ENCODE measurements around the gene ACOT12.

Gene ACOT12

GRCh38 chr5:81360640-81361039 lies 33.3 kb downstream of the ACOT12 start:
- H3K27me3 ChIP-seq (ENCODE audit: insufficient read depth, low read depth, severe bottlenecking): no peaks in the 10 kb centered on the region
- TF ChIP-seq CTCF (IDR thresholded peaks at IDR 0.05; ENCODE audit: low read depth, low read length): no peak
- no peaks in the 10 kb centered on the region for H3K9me3 ChIP-seq (ENCODE audit: severe bottlenecking)
- DNase-seq: no peak
- no peak overlapping the region for H3K27ac ChIP-seq
- H3K4me3 ChIP-seq (ENCODE audit: low read depth, low read length): no peak overlapping the region
- no peaks in the 10 kb centered on the region for H3K36me3 ChIP-seq

- Histone ChIP-seq H3K27ac (no peak overlapping the region), H3K27me3 (ENCODE audit: insufficient read depth, low read depth, severe bottlenecking) (no peaks in the 10 kb centered on the region), H3K36me3 (no peaks in the 10 kb centered on the region), H3K9me3 (ENCODE audit: severe bottlenecking) (no peaks in the 10 kb centered on the region), H3K4me3 (ENCODE audit: low read depth, low read length) (no peak overlapping the region)
- DNase-seq: no peak
- TF ChIP-seq CTCF (IDR thresholded peaks at IDR 0.05; ENCODE audit: low read depth, low read length): no peak
These were observed 34.1 kb downstream of the ACOT12 start for GRCh38 chr5:81359881-81360280.

GRCh38 chr5:81359108-81359507 lies 34.8 kb downstream of the ACOT12 start:
- no peaks in the 10 kb centered on the region for H3K27me3 ChIP-seq (ENCODE audit: insufficient read depth, low read depth, severe bottlenecking)
- H3K4me3 ChIP-seq (ENCODE audit: low read depth, low read length): no peak overlapping the region
- H3K9me3 ChIP-seq (ENCODE audit: severe bottlenecking): no peaks in the 10 kb centered on the region
- H3K36me3 ChIP-seq: no peaks in the 10 kb centered on the region
- no peak for TF ChIP-seq CTCF (IDR thresholded peaks at IDR 0.05; ENCODE audit: low read depth, low read length)
- H3K27ac ChIP-seq: no peak overlapping the region
- DNase-seq: no peak

GRCh38 chr5:81355291-81356251 lies 38.4 kb downstream of the ACOT12 start:
- TF ChIP-seq CTCF (IDR thresholded peaks at IDR 0.05; ENCODE audit: low read depth, low read length): no peak
- Histone ChIP-seq H3K36me3 (no peaks in the 10 kb centered on the region), H3K9me3 (ENCODE audit: severe bottlenecking) (no peaks in the 10 kb centered on the region), H3K4me3 (ENCODE audit: low read depth, low read length) (no peak overlapping the region), H3K27me3 (ENCODE audit: insufficient read depth, low read depth, severe bottlenecking) (no peaks in the 10 kb centered on the region), H3K27ac (no peak overlapping the region)
- no peak for DNase-seq

GRCh38 chr5:81354093-81354492 lies 39.8 kb downstream of the ACOT12 start:
- Histone ChIP-seq H3K9me3 (ENCODE audit: severe bottlenecking) (no peaks in the 10 kb centered on the region), H3K4me3 (ENCODE audit: low read depth, low read length) (no peak overlapping the region), H3K27me3 (ENCODE audit: insufficient read depth, low read depth, severe bottlenecking) (no peaks in the 10 kb centered on the region), H3K27ac (no peak overlapping the region), H3K36me3 (no peaks in the 10 kb centered on the region)
- TF ChIP-seq CTCF (IDR thresholded peaks at IDR 0.05; ENCODE audit: low read depth, low read length): no peak
- DNase-seq: no peak

Data from WERI-Rb-1 (cell line).